HUDEP-2 (cell line): Measurements from ENCODE around the gene UCK2.

Experiments used
- DNase-seq, 76 experiments: peaks; one replicate each; lab custom pipeline; 2025; ENCODE audit not compliant: unreplicated experiment in 76 of 76; lab: John Stamatoyannopoulos, UW

UCK2 gene

GRCh38 chr1:165854101-165854845 lies 26.9 kb downstream of the UCK2 start:
- no peak for DNase-seq

- no peak for DNase-seq
Measured at GRCh38 chr1:165855010-165855838, 27.8 kb downstream of the UCK2 start.

- DNase-seq: peak in 7 of 76 experiments; percentile 18 to 30 (median 24)
Measured at GRCh38 chr1:165856021-165856420, 28.6 kb downstream of the UCK2 start.

GRCh38 chr1:165856606-165857005 lies 29.2 kb downstream of the UCK2 start:
- no peak for DNase-seq

GRCh38 chr1:165857046-165857801 lies 29.8 kb downstream of the UCK2 start:
- DNase-seq: peak in 52 of 76 experiments; percentile 4 to 64 (median 36)

GRCh38 chr1:165858364-165858823 lies 31.0 kb downstream of the UCK2 start:
- DNase-seq: no peak

GRCh38 chr1:165858967-165859845 lies 31.8 kb downstream of the UCK2 start:
- no peak for DNase-seq

GRCh38 chr1:165860065-165860464 lies 32.7 kb downstream of the UCK2 start:
- DNase-seq: no peak

GRCh38 chr1:165861911-165862310 lies 34.5 kb downstream of the UCK2 start:
- no peak for DNase-seq

GRCh38 chr1:165862448-165862847 lies 35.0 kb downstream of the UCK2 start:
- DNase-seq: no peak

- DNase-seq: no peak
Measured at GRCh38 chr1:165863346-165863745, 35.9 kb downstream of the UCK2 start.

GRCh38 chr1:165865633-165866340 lies 38.4 kb downstream of the UCK2 start:
- DNase-seq: no peak

- no peak for DNase-seq
Measured at GRCh38 chr1:165869343-165869742, 41.9 kb downstream of the UCK2 start.

GRCh38 chr1:165871311-165872067 lies 44.1 kb downstream of the UCK2 start:
- DNase-seq: peak in 56 of 76 experiments; percentile 6 to 71 (median 44)

- no peak for DNase-seq
Measured at GRCh38 chr1:165873481-165873880, 46.1 kb downstream of the UCK2 start.

- DNase-seq: no peak
Measured at GRCh38 chr1:165874643-165875042, 47.2 kb downstream of the UCK2 start.

- DNase-seq: no peak
Measured at GRCh38 chr1:165875171-165875570, 47.8 kb downstream of the UCK2 start.

- DNase-seq: no peak
Measured at GRCh38 chr1:165875604-165876003, 48.2 kb downstream of the UCK2 start.

GRCh38 chr1:165876121-165876520 lies 48.7 kb downstream of the UCK2 start:
- no peak for DNase-seq
